HG02840 (cell line): ENCODE data around the gene IGSF5.

ENCODE experiments used
- ATAC-seq: cut with Tn5 transposase; IDR thresholded peaks from one replicate; pipeline ENCODE4 v1.9.1; 2021; ENCODE audit warnings: mild to moderate bottlenecking, moderate library complexity, moderate number of reproducible peaks; ENCODE audit not compliant: unreplicated experiment, low FRiP score

Gene IGSF5

GRCh38 chr21:39812983-39813382 is 68.0 kb downstream of the IGSF5 start:
- ATAC-seq, result no peak

GRCh38 chr21:39818557-39818956 is 73.6 kb downstream of the IGSF5 start:
- ATAC-seq, result no peak

GRCh38 chr21:39822042-39822441 is 77.1 kb downstream of the IGSF5 start:
- no peak for ATAC-seq

GRCh38 chr21:39825250-39825649 is 80.3 kb downstream of the IGSF5 start:
- no peak for ATAC-seq

GRCh38 chr21:39834543-39834942 is 89.6 kb downstream of the IGSF5 start:
- no peak for ATAC-seq

- ATAC-seq, result no peak
Measured at GRCh38 chr21:39837861-39838359, 92.9 kb downstream of the IGSF5 start.

GRCh38 chr21:39840373-39841097 is 95.6 kb downstream of the IGSF5 start:
- ATAC-seq, result no peak

- no peak for ATAC-seq
Measured at GRCh38 chr21:39842741-39843459, 97.9 kb downstream of the IGSF5 start.

GRCh38 chr21:39843483-39843882 is 98.5 kb downstream of the IGSF5 start:
- ATAC-seq, result no peak

- no peak for ATAC-seq
Measured at GRCh38 chr21:39843916-39844315, 98.9 kb downstream of the IGSF5 start.

- no peak for ATAC-seq
Measured at GRCh38 chr21:39845571-39846130, 100.7 kb downstream of the IGSF5 start.

GRCh38 chr21:39847877-39848276 is 102.9 kb downstream of the IGSF5 start:
- ATAC-seq, result no peak

- ATAC-seq, result no peak
Measured at GRCh38 chr21:39849014-39849655, 104.2 kb downstream of the IGSF5 start.

GRCh38 chr21:39850333-39850732 is 105.3 kb downstream of the IGSF5 start:
- ATAC-seq, result no peak

GRCh38 chr21:39851002-39851618 is 106.1 kb downstream of the IGSF5 start:
- ATAC-seq, result no peak
